MM.1S (cell line): ENCODE data around the gene SPATA18.

ENCODE experiments used
- DNase-seq: peaks from one replicate; pipeline ENCODE4 v3.0.0-alpha.2; 2015
- H2AFZ ChIP-seq: fragments of 300-600 bp; sonication (generic); 2 replicates; pipeline ENCODE4 v1.6.0; 2016; ENCODE audit warnings: antibody characterized with exemption, low read length
- H3F3A ChIP-seq: fragments of 300-600 bp; sonication (generic); 2 replicates; pipeline ENCODE4 v1.6.1; 2016; ENCODE audit warnings: mild to moderate bottlenecking, antibody characterized with exemption, low read length, moderate library complexity, mixed read lengths; ENCODE audit not compliant: insufficient read depth
- H3K27ac ChIP-seq: fragments of 300-600 bp; sonication (generic); 2 replicates; pipeline ENCODE4 v1.5.1; 2016; ENCODE audit warnings: mild to moderate bottlenecking, low read length
- H3K27me3 ChIP-seq: fragments of 300-600 bp; sonication (generic); replicated peaks from 2 replicates; pipeline ENCODE4 v1.6.0; 2016; ENCODE audit warnings: low read length; ENCODE audit not compliant: insufficient read depth
- H3K36me3 ChIP-seq: fragments of 300-600 bp; sonication (generic); replicated peaks from 2 replicates; pipeline ENCODE4 v1.6.1; 2016; ENCODE audit warnings: mild to moderate bottlenecking, low read length, mixed read lengths; ENCODE audit not compliant: insufficient read depth
- H3K4me1 ChIP-seq: fragments of 300-600 bp; sonication (generic); 2 replicates; pipeline ENCODE4 v1.6.1; 2016; ENCODE audit warnings: low read length, mixed read lengths
- H3K4me2 ChIP-seq: fragments of 300-600 bp; sonication (generic); 2 replicates; pipeline ENCODE4 v1.6.0; 2016; ENCODE audit warnings: low read depth, low read length
- H3K4me3 ChIP-seq: fragments of 300-600 bp; sonication (generic); 2 replicates; pipeline ENCODE4 v1.5.1; 2016; ENCODE audit warnings: low read length, mixed read lengths
- H3K79me2 ChIP-seq: fragments of 300-600 bp; sonication (generic); 2 replicates; pipeline ENCODE4 v1.6.1; 2016; ENCODE audit warnings: mixed run types, low read length, mixed read lengths
- H3K9ac ChIP-seq: fragments of 300-600 bp; sonication (generic); 2 replicates; pipeline ENCODE4 v1.6.1; 2016; ENCODE audit warnings: low read length, mixed read lengths
- H3K9me2 ChIP-seq: fragments of 300-600 bp; sonication (generic); replicated peaks from 2 replicates; pipeline ENCODE4 v1.6.1; 2016; ENCODE audit warnings: mild to moderate bottlenecking, low read length, mixed read lengths; ENCODE audit not compliant: insufficient read depth
- H3K9me3 ChIP-seq: fragments of 300-600 bp; sonication (generic); replicated peaks from 2 replicates; pipeline ENCODE4 v1.6.1; 2016; ENCODE audit warnings: mild to moderate bottlenecking, low read length, mixed read lengths; ENCODE audit not compliant: insufficient read depth
- H4K20me1 ChIP-seq: fragments of 300-600 bp; sonication (generic); 2 replicates; pipeline ENCODE4 v1.6.1; 2016; ENCODE audit warnings: mild to moderate bottlenecking, low read length, moderate library complexity, mixed read lengths; ENCODE audit not compliant: insufficient read depth
- CTCF ChIP-seq: fragments of 300-600 bp; sonication (generic); IDR thresholded peaks from 2 replicates; pipeline ENCODE4 v1.5.1; 2016; ENCODE audit warnings: antibody characterized with exemption, low read length, mixed read lengths
- EZH2 ChIP-seq: fragments of 300-600 bp; sonication (generic); optimal IDR thresholded peaks from 2 replicates; pipeline ENCODE3; 2017; ENCODE audit warnings: low read depth, mild to moderate bottlenecking, antibody characterized with exemption, low read length, mixed read lengths
- EZH2phosphoT487 ChIP-seq: fragments of 300-600 bp; sonication (generic); IDR thresholded peaks from 2 replicates; pipeline ENCODE4 v1.6.1; 2018; ENCODE audit warnings: antibody characterized with exemption, low read length

The SPATA18 gene

GRCh38 chr4:52051213-52051614 lies at the start of gene SPATA18:
SPATA18 (plus strand) TSS chr4:52051304; CDS start chr4:52051705, 401 bp downstream.
- Histone ChIP-seq H3K9ac (no peak within 1 kb of the TSS), H3K9me3 (no peaks in the 10 kb centered on the region), H4K20me1 (no peaks in the 10 kb centered on the region), H3K4me3 (peak within 1 kb of the TSS; percentile 58), H2AFZ (peak within 1 kb of the TSS; percentile 55), H3K79me2 (no peaks in the 10 kb centered on the region), H3K27me3 (no peaks in the 10 kb centered on the region), H3K4me1 (no peaks in the 10 kb centered on the region), H3K4me2 (peak within 1 kb of the TSS; percentile 79), H3F3A (no peaks in the 10 kb centered on the region), H3K36me3 (no peaks in the 10 kb centered on the region), H3K27ac (no peak within 1 kb of the TSS), H3K9me2 (no peaks in the 10 kb centered on the region)
- no peak for TF ChIP-seq EZH2phosphoT487
- TF ChIP-seq EZH2, result no peak
- TF ChIP-seq CTCF, result no peak
- DNase-seq, result no peak

GRCh38 chr4:52001616-52002015 lies 49.5 kb upstream of the SPATA18 start:
- Histone ChIP-seq H3K79me2 (no peaks in the 10 kb centered on the region), H3K27me3 (no peaks in the 10 kb centered on the region), H3K4me3 (no peak overlapping the region), H3K9ac (no peak overlapping the region), H3K36me3 (no peaks in the 10 kb centered on the region), H3K4me2 (no peak overlapping the region), H2AFZ (no peak overlapping the region), H3K4me1 (no peaks in the 10 kb centered on the region), H3K27ac (no peak overlapping the region), H3K9me3 (no peaks in the 10 kb centered on the region), H4K20me1 (no peaks in the 10 kb centered on the region), H3K9me2 (no peaks in the 10 kb centered on the region), H3F3A (no peaks in the 10 kb centered on the region)
- DNase-seq, result no peak
- no peak for TF ChIP-seq EZH2
- TF ChIP-seq EZH2phosphoT487, result no peak
- no peak for TF ChIP-seq CTCF

- Histone ChIP-seq H4K20me1 (no peaks in the 10 kb centered on the region), H3K9ac (no peak overlapping the region), H3K27ac (no peak overlapping the region), H3K9me3 (no peaks in the 10 kb centered on the region), H2AFZ (no peak overlapping the region), H3F3A (no peaks in the 10 kb centered on the region), H3K9me2 (no peaks in the 10 kb centered on the region), H3K36me3 (no peaks in the 10 kb centered on the region), H3K27me3 (no peaks in the 10 kb centered on the region), H3K4me3 (no peak overlapping the region), H3K4me1 (no peaks in the 10 kb centered on the region), H3K79me2 (no peaks in the 10 kb centered on the region), H3K4me2 (no peak overlapping the region)
- TF ChIP-seq CTCF (no peak), EZH2phosphoT487 (no peak), EZH2 (no peak)
- DNase-seq, result no peak
Observed at GRCh38 chr4:52004414-52004813, 46.7 kb upstream of the SPATA18 start.
